Activated T-helper 17 cell treated with anti-CD3 and anti-CD28 coated beads, Interleukin-2, amount 50 U/mL, for 72 hours (primary cell): ENCODE data around the gene UGT2B7. TPM values are rescaled to one million over a fixed set of nuclear protein-coding genes. Genes with fewer than 3 reads are reported as not detected.
"Not testable (repeated sequence)": the region's sequence is repeated elsewhere in the genome, so short reads cannot be mapped to it uniquely, and the experiment has no call there.

Experiments used
- ATAC-seq: fragments of 150-1000 bp; cut with Tn5 transposase; replicated peaks from 2 replicates; pipeline ENCODE4 v1.10.0; 2021; ENCODE audit warnings: mild to moderate bottlenecking, moderate library complexity
- H3K27ac Mint-ChIP-seq: one replicate; pipeline ENCODE4 v1.8.0; 2022; ENCODE audit warnings: mixed read lengths
- H3K27me3 Mint-ChIP-seq: one replicate; pipeline ENCODE4 v1.8.0; 2022; ENCODE audit warnings: mixed read lengths
- H3K36me3 Mint-ChIP-seq: one replicate; pipeline ENCODE4 v1.8.0; 2022; ENCODE audit warnings: low read depth, mild to moderate bottlenecking, mixed read lengths
- H3K4me1 Mint-ChIP-seq: one replicate; pipeline ENCODE4 v1.8.0; 2022; ENCODE audit warnings: mixed read lengths
- H3K4me3 Mint-ChIP-seq: one replicate; pipeline ENCODE4 v1.8.0; 2022; ENCODE audit warnings: mild to moderate bottlenecking, mixed read lengths
- H3K9me3 Mint-ChIP-seq: one replicate; pipeline ENCODE4 v1.8.0; 2022; ENCODE audit warnings: mixed read lengths
- total RNA-seq, 2 donors: library from RNA; stranded (reverse); gene quantifications; one replicate each; pipeline ENCODE4 v1.2.3, GENCODE V29; 2022

Gene UGT2B7
- total RNA-seq, result not detected

GRCh38 chr4:69096111-69096656 lies at the start of gene UGT2B7:
TSS of gene UGT2B7 (plus strand) at chr4:69096474. CDS start at chr4:69096521, 47 bp downstream.
- Mint-ChIP-seq H3K4me1 (no peaks in the 10 kb centered on the region), H3K9me3 (no peaks in the 10 kb centered on the region), H3K27me3 (no peaks in the 10 kb centered on the region), H3K36me3 (no peaks in the 10 kb centered on the region), H3K4me3 (no peak within 1 kb of the TSS), H3K27ac (no peak within 1 kb of the TSS)
- no peak for ATAC-seq

GRCh38 chr4:69049860-69050259 lies 46.4 kb upstream of the UGT2B7 start:
- Mint-ChIP-seq H3K36me3 (no peaks in the 10 kb centered on the region), H3K27ac (no peak overlapping the region), H3K9me3 (no peaks in the 10 kb centered on the region), H3K4me3 (no peak overlapping the region), H3K27me3 (no peaks in the 10 kb centered on the region), H3K4me1 (no peaks in the 10 kb centered on the region)
- ATAC-seq, result no peak

GRCh38 chr4:69050853-69051575 lies 45.3 kb upstream of the UGT2B7 start:
- not testable (repeated sequence) for ATAC-seq, H3K27ac Mint-ChIP-seq, H3K4me1 Mint-ChIP-seq, H3K36me3 Mint-ChIP-seq, H3K4me3 Mint-ChIP-seq, H3K27me3 Mint-ChIP-seq, H3K9me3 Mint-ChIP-seq

GRCh38 chr4:69051576-69051943 lies 44.7 kb upstream of the UGT2B7 start:
- Mint-ChIP-seq H3K4me1 (no peaks in the 10 kb centered on the region), H3K36me3 (no peaks in the 10 kb centered on the region), H3K27me3 (no peaks in the 10 kb centered on the region), H3K27ac (no peak overlapping the region), H3K9me3 (no peaks in the 10 kb centered on the region), H3K4me3 (no peak overlapping the region)
- no peak for ATAC-seq

GRCh38 chr4:69053309-69053885 lies 42.9 kb upstream of the UGT2B7 start:
- H3K27me3 Mint-ChIP-seq, H3K36me3 Mint-ChIP-seq, ATAC-seq, H3K4me3 Mint-ChIP-seq, H3K27ac Mint-ChIP-seq, H3K4me1 Mint-ChIP-seq, H3K9me3 Mint-ChIP-seq: not testable (repeated sequence)

- H3K27me3 Mint-ChIP-seq, H3K4me1 Mint-ChIP-seq, H3K36me3 Mint-ChIP-seq, H3K27ac Mint-ChIP-seq, H3K4me3 Mint-ChIP-seq, H3K9me3 Mint-ChIP-seq, ATAC-seq: not testable (repeated sequence)
Observed at GRCh38 chr4:69054033-69054432, 42.2 kb upstream of the UGT2B7 start.

- no peak for ATAC-seq
- Mint-ChIP-seq H3K36me3 (no peaks in the 10 kb centered on the region), H3K4me1 (no peaks in the 10 kb centered on the region), H3K4me3 (no peak overlapping the region), H3K9me3 (peaks cover 9% of the 10 kb centered on the region), H3K27me3 (no peaks in the 10 kb centered on the region), H3K27ac (no peak overlapping the region)
Observed at GRCh38 chr4:69054578-69055200, 41.6 kb upstream of the UGT2B7 start.

- Mint-ChIP-seq H3K9me3 (peaks cover 9% of the 10 kb centered on the region), H3K4me1 (no peaks in the 10 kb centered on the region), H3K4me3 (no peak overlapping the region), H3K27ac (no peak overlapping the region), H3K27me3 (no peaks in the 10 kb centered on the region), H3K36me3 (no peaks in the 10 kb centered on the region)
- no peak for ATAC-seq
Observed at GRCh38 chr4:69056150-69056549, 40.1 kb upstream of the UGT2B7 start.

- Mint-ChIP-seq H3K4me1 (no peaks in the 10 kb centered on the region), H3K9me3 (peaks cover 9% of the 10 kb centered on the region), H3K36me3 (no peaks in the 10 kb centered on the region), H3K27me3 (no peaks in the 10 kb centered on the region), H3K27ac (no peak overlapping the region), H3K4me3 (no peak overlapping the region)
- ATAC-seq, result no peak
Observed at GRCh38 chr4:69056921-69057550, 39.2 kb upstream of the UGT2B7 start.

- ATAC-seq, result no peak
- peaks cover 9% of the 10 kb centered on the region for H3K9me3 Mint-ChIP-seq
- no peaks in the 10 kb centered on the region for H3K27me3 Mint-ChIP-seq
- no peaks in the 10 kb centered on the region for H3K36me3 Mint-ChIP-seq
- no peaks in the 10 kb centered on the region for H3K4me1 Mint-ChIP-seq
- no peak overlapping the region for H3K4me3 Mint-ChIP-seq
- H3K27ac Mint-ChIP-seq, result no peak overlapping the region
Observed at GRCh38 chr4:69057620-69058409, 38.5 kb upstream of the UGT2B7 start.

- peaks cover 9% of the 10 kb centered on the region for H3K9me3 Mint-ChIP-seq
- H3K4me1 Mint-ChIP-seq, result no peaks in the 10 kb centered on the region
- no peak overlapping the region for H3K27ac Mint-ChIP-seq
- no peak for ATAC-seq
- no peaks in the 10 kb centered on the region for H3K36me3 Mint-ChIP-seq
- H3K27me3 Mint-ChIP-seq, result no peaks in the 10 kb centered on the region
- no peak overlapping the region for H3K4me3 Mint-ChIP-seq
Observed at GRCh38 chr4:69058410-69059059, 37.7 kb upstream of the UGT2B7 start.

- H3K9me3 Mint-ChIP-seq, result peaks cover 9% of the 10 kb centered on the region
- no peak overlapping the region for H3K4me3 Mint-ChIP-seq
- no peaks in the 10 kb centered on the region for H3K4me1 Mint-ChIP-seq
- ATAC-seq, result no peak
- no peaks in the 10 kb centered on the region for H3K36me3 Mint-ChIP-seq
- no peak overlapping the region for H3K27ac Mint-ChIP-seq
- no peaks in the 10 kb centered on the region for H3K27me3 Mint-ChIP-seq
Observed at GRCh38 chr4:69060651-69061308, 35.5 kb upstream of the UGT2B7 start.

GRCh38 chr4:69064391-69064790 lies 31.9 kb upstream of the UGT2B7 start:
- H3K9me3 Mint-ChIP-seq, result no peaks in the 10 kb centered on the region
- ATAC-seq, result no peak
- no peaks in the 10 kb centered on the region for H3K36me3 Mint-ChIP-seq
- H3K4me3 Mint-ChIP-seq, result no peak overlapping the region
- H3K4me1 Mint-ChIP-seq, result no peaks in the 10 kb centered on the region
- no peaks in the 10 kb centered on the region for H3K27me3 Mint-ChIP-seq
- no peak overlapping the region for H3K27ac Mint-ChIP-seq
